IMR-90 (cell line): ENCODE results near the gene KCNQ5. TPM values are rescaled to one million over a fixed set of nuclear protein-coding genes. Genes with fewer than 3 reads are reported as not detected.
A peak's percentile ranks its signal among the peaks of the same experiment; 100 is the strongest.

ENCODE experiments used
- ATAC-seq: fragments of 200-7000 bp; cut with Tn5 transposase; 2 replicates; pipeline ENCODE4 v1.9.1; 2020; ENCODE audit warnings: low read depth, mild to moderate bottlenecking, moderate library complexity
- BruUV-seq: library from RNA; stranded (reverse); fragments of 400-500 nt; replicated peaks from 2 replicates; lab custom pipeline; 2021; lab: Mats Ljungman, UMichigan
- CTCF ChIA-PET: fragments of 300-600 bp; formaldehyde crosslinking; extraction: SDS; loops from one replicate; lab custom pipeline; 2021; ENCODE audit warnings: antibody characterized with exemption; lab: Yijun Ruan, JAX
- POLR2A ChIA-PET: fragments of 300-600 bp; sonication (Branson Sonifier 250); formaldehyde crosslinking; loops from one replicate; lab custom pipeline; 2022; ENCODE audit warnings: antibody characterized with exemption; ENCODE audit not compliant: unreplicated experiment; lab: Charles Lee
- DNase-seq: peaks from one replicate; pipeline ENCODE4 v3.0.0; 2013
- H2AFZ ChIP-seq: replicated peaks from 2 replicates; pipeline ENCODE3; 2013; ENCODE audit warnings: low read length, mild to moderate bottlenecking; ENCODE audit not compliant: poor library complexity
- H2AK5ac ChIP-seq: 2 replicates; pipeline ENCODE4 v1.6.1; 2013; ENCODE audit warnings: low read depth, low read length, inconsistent platforms
- H2AK9ac ChIP-seq: replicated peaks from 2 replicates; pipeline ENCODE3; 2013; ENCODE audit warnings: mild to moderate bottlenecking, low read depth, low read length, moderate library complexity; ENCODE audit not compliant: poor library complexity
- H2BK120ac ChIP-seq: 2 replicates; pipeline ENCODE4 v1.6.1; 2013; ENCODE audit warnings: low read depth, low read length, inconsistent platforms
- H2BK15ac ChIP-seq: 3 replicates; pipeline ENCODE4 v1.6.1; 2013; ENCODE audit warnings: low read depth, low read length, inconsistent platforms
- H2BK20ac ChIP-seq: 2 replicates; pipeline ENCODE4 v1.6.1; 2013; ENCODE audit warnings: low read depth, mild to moderate bottlenecking, inconsistent platforms, low read length, moderate library complexity
- H2BK5ac ChIP-seq: 2 replicates; pipeline ENCODE4 v1.6.1; 2013; ENCODE audit warnings: mild to moderate bottlenecking, low read depth, low read length, inconsistent platforms; ENCODE audit not compliant: poor library complexity, severe bottlenecking
- H3K14ac ChIP-seq: replicated peaks from 2 replicates; pipeline ENCODE4 v1.6.1; 2013; ENCODE audit warnings: low read depth, low read length, inconsistent platforms
- H3K18ac ChIP-seq: 2 replicates; pipeline ENCODE4 v1.6.1; 2013; ENCODE audit warnings: low read depth, low read length, control low read depth
- H3K23ac ChIP-seq: 2 replicates; pipeline ENCODE4 v1.6.1; 2013; ENCODE audit warnings: low read depth, low read length, inconsistent platforms
- H3K27ac ChIP-seq: 2 replicates; pipeline ENCODE4 v1.5.1; 2013; ENCODE audit warnings: mild to moderate bottlenecking, control low read depth, low read length; ENCODE audit not compliant: insufficient read depth
- H3K27me3 ChIP-seq: 2 replicates; pipeline ENCODE4 v1.6.1; 2013; ENCODE audit warnings: low read length; ENCODE audit not compliant: control insufficient read depth, insufficient read depth
- H3K36me3 ChIP-seq: 2 replicates; pipeline ENCODE4 v1.6.1; 2013; ENCODE audit warnings: low read length, mixed read lengths; ENCODE audit not compliant: control insufficient read depth, insufficient read depth
- H3K4ac ChIP-seq: 2 replicates; pipeline ENCODE4 v1.6.1; 2013; ENCODE audit warnings: low read depth, low read length, inconsistent platforms
- H3K4me1 ChIP-seq: 2 replicates; pipeline ENCODE4 v1.6.1; 2013; ENCODE audit warnings: low read length, mixed read lengths; ENCODE audit not compliant: control insufficient read depth, insufficient read depth
- H3K4me2 ChIP-seq: 2 replicates; pipeline ENCODE4 v1.6.1; 2013; ENCODE audit warnings: low read depth, mild to moderate bottlenecking, control low read depth, low read length, moderate library complexity
- H3K4me3 ChIP-seq: 2 replicates; pipeline ENCODE4 v1.5.1; 2013; ENCODE audit warnings: low read depth, mild to moderate bottlenecking, control low read depth, low read length, moderate library complexity; ENCODE audit not compliant: insufficient read depth
- H3K56ac ChIP-seq: 2 replicates; pipeline ENCODE4 v1.6.1; 2013; ENCODE audit warnings: low read length, inconsistent platforms; ENCODE audit not compliant: insufficient read depth; ENCODE audit errors: extremely low read depth
- H3K79me1 ChIP-seq, 2 experiments: 2 replicates each; pipeline ENCODE4 v1.6.1; 2013; ENCODE audit warnings: low read length in 2 of 2, inconsistent platforms in 1 of 2, low read depth in 1 of 2
- H3K9ac ChIP-seq: 2 replicates; pipeline ENCODE4 v1.6.1; 2013; ENCODE audit warnings: low read depth, low read length, control low read depth
- H3K9me1 ChIP-seq: 2 replicates; pipeline ENCODE4 v1.6.1; 2013; ENCODE audit warnings: low read length, inconsistent platforms; ENCODE audit not compliant: insufficient read depth
- H3K9me3 ChIP-seq: 2 replicates; pipeline ENCODE4 v1.6.1; 2013; ENCODE audit warnings: low read length; ENCODE audit not compliant: control insufficient read depth, insufficient read depth
- H4K20me1 ChIP-seq: 2 replicates; pipeline ENCODE4 v1.6.1; 2013; ENCODE audit warnings: low read length, inconsistent platforms; ENCODE audit not compliant: insufficient read depth
- H4K5ac ChIP-seq: 2 replicates; pipeline ENCODE4 v1.6.1; 2013; ENCODE audit warnings: mild to moderate bottlenecking, low read depth, low read length, control low read depth
- H4K8ac ChIP-seq, 2 experiments: 2 replicates each; pipeline ENCODE4 v1.6.1; 2013; ENCODE audit warnings: low read depth in 2 of 2, low read length in 2 of 2, control low read depth in 1 of 2, inconsistent platforms in 1 of 2
- H4K91ac ChIP-seq: 2 replicates; pipeline ENCODE4 v1.6.1; 2013; ENCODE audit warnings: low read depth, low read length, inconsistent platforms; ENCODE audit not compliant: insufficient read depth
- RFX5 ChIP-seq: IDR thresholded peaks from 2 replicates; pipeline ENCODE4 v1.8.0; 2012; ENCODE audit warnings: low read depth, mild to moderate bottlenecking, low read length, moderate library complexity
- WGBS, 2 experiments: methylation state at CpG; one replicate each; pipeline versions ENCODE4 v1.1.5 to v1.1.7; 2013; ENCODE audit warnings: missing lambda C conversion rate in 2 of 2; ENCODE audit not compliant: insufficient read length in 1 of 2; ENCODE audit errors: extremely low coverage in 2 of 2; 5-methylcytosine and 5-hydroxymethylcytosine counted together
- dilution Hi-C: fragments of 300-500 bp; cut with HindIII; formaldehyde crosslinking; loops from one replicate; pipeline ENCODE4 v1.14.3; 2018; ENCODE audit warnings: low sequenced_read_pairs; ENCODE audit not compliant: unreplicated experiment
- in situ Hi-C: fragments of 300-500 bp; cut with MboI; formaldehyde crosslinking; loops from 3 replicates; pipeline ENCODE4 v1.14.3; 2019; ENCODE audit warnings: low sequenced_read_pairs, inconsistent platforms, mixed read lengths
- intact Hi-C: fragments of 100-400 bp; cut with micrococcal nuclease; formaldehyde crosslinking; loops from 2 replicates; pipeline ENCODE4 v1.10.0; 2022
- polyA plus RNA-seq, 3 experiments: library from polyadenylated mRNA; depleted of rRNA; stranded (reverse); fragments of >200 nt; gene quantifications; 2 replicates each; pipeline ENCODE4 v1.2.3, GENCODE V29; 2012; ENCODE audit warnings: low replicate concordance in 1 of 3
- total RNA-seq: library from RNA; depleted of rRNA; stranded (reverse); fragments of >200 nt; gene quantifications from 2 replicates; pipeline ENCODE4 v1.2.3, GENCODE V29; 2012

The KCNQ5 gene
- total and polyA plus RNA-seq, 2 of the 4 experiments (the other 2 are of a cell fraction), result 0.75 to 1.3 TPM

GRCh38 chr6:72746276-72746675, 124.4 kb downstream of the KCNQ5 start:
- dilution Hi-C loops, result no loop called here
- no peak overlapping the region for H3K27ac ChIP-seq

More at GRCh38 chr6:72746276-72746675, 124.4 kb downstream of the KCNQ5 start:
- Histone ChIP-seq H3K4ac (no peak overlapping the region), H2BK20ac (no peak overlapping the region), H3K9me3 (no peaks in the 10 kb centered on the region), H4K91ac (no peak overlapping the region), H3K79me1 (no peaks in the 10 kb centered on the region), H2AFZ (no peak overlapping the region), H3K27me3 (no peaks in the 10 kb centered on the region), H4K5ac (no peak overlapping the region), H3K36me3 (no peaks in the 10 kb centered on the region), H3K4me3 (no peak overlapping the region), H3K14ac (no peak overlapping the region), H3K9me1 (no peaks in the 10 kb centered on the region), H3K4me1 (peaks cover 4% of the 10 kb centered on the region; the same call in 1 of the 2 replicates), H3K18ac (no peak overlapping the region), H2BK120ac (no peak overlapping the region), H3K56ac (no peak overlapping the region), H2BK15ac (no peak overlapping the region), H2AK9ac (no peak overlapping the region), H3K9ac (no peak overlapping the region), H4K8ac (no peak overlapping the region), H4K20me1 (no peaks in the 10 kb centered on the region), H3K23ac (no peak overlapping the region), H2AK5ac (no peak overlapping the region), H2BK5ac (no peak overlapping the region), H3K4me2 (no peak overlapping the region)
- peak; percentile 45 for DNase-seq
- intact Hi-C loops (no loop called here), in situ Hi-C loops (no loop called here)
- ATAC-seq, result no peak
- no TSS peak for BruUV-seq
- 100% methylated on average over 1 of the region's 2 CpGs; no CpG with 5 or more reads in 1 of the 2 experiments for WGBS, 2 experiments
- ChIA-PET POLR2A (no interaction called here), CTCF (no interaction called here)
- TF ChIP-seq RFX5, result no peak
